Smooth muscle cell (in vitro differentiated cells): ENCODE results near the gene ST3GAL3. TPM values are rescaled to one million over a fixed set of nuclear protein-coding genes. Genes with fewer than 3 reads are reported as not detected.

ENCODE experiments used
- DNase-seq: peaks from one replicate; lab custom pipeline; 2025; ENCODE audit not compliant: unreplicated experiment; lab: John Stamatoyannopoulos, UW
- H2AFZ ChIP-seq: fragments of 200-600 bp; sonication (generic); 2 replicates; pipeline ENCODE4 v1.6.0; 2016; ENCODE audit warnings: antibody characterized with exemption, low read depth, mild to moderate bottlenecking
- H3F3A ChIP-seq: fragments of 200-600 bp; sonication (generic); 2 replicates; pipeline ENCODE4 v1.6.0; 2017; ENCODE audit warnings: antibody characterized with exemption, low read depth
- H3K27ac ChIP-seq: fragments of 200-600 bp; sonication (generic); 2 replicates; pipeline ENCODE4 v1.5.1; 2016; ENCODE audit warnings: low read depth, mild to moderate bottlenecking
- H3K27me3 ChIP-seq: fragments of 200-600 bp; sonication (generic); 2 replicates; pipeline ENCODE4 v1.6.1; 2016; ENCODE audit warnings: low read depth, mild to moderate bottlenecking
- H3K36me3 ChIP-seq: fragments of 200-600 bp; sonication (generic); 2 replicates; pipeline ENCODE4 v1.5.1; 2016; ENCODE audit warnings: low read depth
- H3K4me1 ChIP-seq: fragments of 200-600 bp; sonication (generic); 2 replicates; pipeline ENCODE4 v1.5.1; 2016; ENCODE audit warnings: low read depth
- H3K4me2 ChIP-seq: fragments of 200-600 bp; sonication (generic); 2 replicates; pipeline ENCODE4 v1.6.0; 2016; ENCODE audit warnings: mild to moderate bottlenecking
- H3K4me3 ChIP-seq: fragments of 200-600 bp; sonication (generic); 2 replicates; pipeline ENCODE4 v1.5.1; 2016; ENCODE audit warnings: mild to moderate bottlenecking
- H3K79me2 ChIP-seq: fragments of 200-600 bp; sonication (generic); 2 replicates; pipeline ENCODE4 v1.6.0; 2016; ENCODE audit warnings: low read depth, mild to moderate bottlenecking
- H3K9ac ChIP-seq: fragments of 200-600 bp; sonication (generic); 2 replicates; pipeline ENCODE4 v1.6.0; 2016; ENCODE audit warnings: low read depth
- H3K9me3 ChIP-seq: fragments of 200-600 bp; sonication (generic); replicated peaks from 2 replicates; pipeline ENCODE4 v1.5.1; 2016; ENCODE audit warnings: low read depth
- H4K20me1 ChIP-seq: fragments of 200-600 bp; sonication (generic); 2 replicates; pipeline ENCODE4 v1.6.0; 2016; ENCODE audit warnings: low read depth
- CTCF ChIP-seq: fragments of 200-600 bp; sonication (generic); IDR thresholded peaks from 2 replicates; pipeline ENCODE4 v1.5.1; 2017; ENCODE audit warnings: borderline replicate concordance, mild to moderate bottlenecking, antibody characterized with exemption; ENCODE audit not compliant: insufficient read depth, poor library complexity, severe bottlenecking
- WGBS: methylation state at CpG from one replicate; pipeline ENCODE4 v1.1.7; 2016; ENCODE audit warnings: low lambda C conversion rate; 5-methylcytosine and 5-hydroxymethylcytosine counted together
- polyA plus RNA-seq: library from polyadenylated mRNA; unstranded; fragments of >200 nt; fragmentation: Nextera tagmentation; extraction: Ambion mirVana; gene quantifications from 2 replicates; pipeline ENCODE4 v1.2.1, GENCODE V29; 2016
- total RNA-seq: library from RNA; depleted of rRNA; stranded (reverse); fragments of >200 nt; gene quantifications from 2 replicates; pipeline ENCODE4 v1.2.3, GENCODE V29; 2014

ST3GAL3 gene
- total and polyA plus RNA-seq, 2 experiments from 2014 or later: 16.0 to 16.6 TPM

GRCh38 chr1:43691871-43692815 is 15.2 kb upstream of the ST3GAL3 start:
- no peak for DNase-seq
- H4K20me1 ChIP-seq: peaks cover 27% of the 10 kb centered on the region
- 96% methylated on average over 10 of the region's 10 CpGs for WGBS
- H2AFZ ChIP-seq: no peak overlapping the region
- H3K4me1 ChIP-seq: no peaks in the 10 kb centered on the region
- H3K9ac ChIP-seq: no peak overlapping the region
- H3K27me3 ChIP-seq: no peaks in the 10 kb centered on the region
- H3K4me3 ChIP-seq: no peak overlapping the region
- H3K4me2 ChIP-seq: no peak overlapping the region
- TF ChIP-seq CTCF: no peak
- peaks cover 5% of the 10 kb centered on the region for H3F3A ChIP-seq
- no peak overlapping the region for H3K27ac ChIP-seq
- peaks cover 25% of the 10 kb centered on the region for H3K36me3 ChIP-seq
- no peaks in the 10 kb centered on the region for H3K79me2 ChIP-seq
- no peaks in the 10 kb centered on the region for H3K9me3 ChIP-seq

DNA sequence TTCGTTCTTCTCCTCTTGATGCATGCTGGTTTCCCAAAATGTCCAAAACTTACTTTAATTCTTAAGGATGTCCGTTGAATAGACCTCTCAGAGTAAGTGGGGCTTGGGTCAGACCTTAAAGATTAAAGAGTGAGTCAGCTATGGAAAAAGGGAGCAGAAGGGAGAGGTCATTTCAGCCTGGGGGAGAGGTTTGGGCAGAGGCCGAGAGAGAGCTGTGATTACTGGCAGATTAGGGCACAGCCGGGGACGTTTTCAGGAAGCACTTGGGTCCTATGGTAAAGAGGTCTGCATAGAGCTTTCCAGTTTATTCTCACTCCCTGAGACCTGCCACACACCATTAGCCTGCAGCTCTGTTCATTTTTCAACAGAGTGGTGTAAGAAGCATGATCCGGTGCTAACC is 14.0 kb upstream of the ST3GAL3 start:
- H3K4me1 ChIP-seq: no peaks in the 10 kb centered on the region
- H3K9ac ChIP-seq: no peak overlapping the region
- no peak overlapping the region for H2AFZ ChIP-seq
- H3K4me3 ChIP-seq: no peak overlapping the region
- no peak for DNase-seq
- no peaks in the 10 kb centered on the region for H3K79me2 ChIP-seq
- H3K36me3 ChIP-seq: peaks cover 25% of the 10 kb centered on the region
- no peak overlapping the region for H3K27ac ChIP-seq
- no peak overlapping the region for H3K4me2 ChIP-seq
- peaks cover 7% of the 10 kb centered on the region for H3F3A ChIP-seq
- peaks cover 22% of the 10 kb centered on the region for H4K20me1 ChIP-seq
- 94% methylated on average over 6 of the region's 6 CpGs for WGBS
- no peaks in the 10 kb centered on the region for H3K27me3 ChIP-seq
- H3K9me3 ChIP-seq: no peaks in the 10 kb centered on the region
- no peak for TF ChIP-seq CTCF

- H4K20me1 ChIP-seq: peaks cover 16% of the 10 kb centered on the region
- no peaks in the 10 kb centered on the region for H3K27me3 ChIP-seq
- TF ChIP-seq CTCF: no peak
- WGBS: 99% methylated on average over 5 of the region's 5 CpGs
- peaks cover 7% of the 10 kb centered on the region for H3F3A ChIP-seq
- no peak overlapping the region for H3K4me2 ChIP-seq
- peaks cover 21% of the 10 kb centered on the region for H3K36me3 ChIP-seq
- no peaks in the 10 kb centered on the region for H3K9me3 ChIP-seq
- no peak overlapping the region for H3K27ac ChIP-seq
- H3K4me1 ChIP-seq: no peaks in the 10 kb centered on the region
- H2AFZ ChIP-seq: no peak overlapping the region
- no peak overlapping the region for H3K4me3 ChIP-seq
- no peaks in the 10 kb centered on the region for H3K79me2 ChIP-seq
- no peak for DNase-seq
- H3K9ac ChIP-seq: no peak overlapping the region
Observed at GRCh38 chr1:43699281-43699680, 8.1 kb upstream of the ST3GAL3 start.
